OCI-LY7 (cell line): ENCODE measurements around the gene LYSMD4. TPM values are rescaled to one million over a fixed set of nuclear protein-coding genes. Genes with fewer than 3 reads are reported as not detected.

ENCODE experiments used
- BruUV-seq: library from RNA; stranded (reverse); fragments of 400-500 nt; replicated peaks from 2 replicates; lab custom pipeline; 2021; lab: Mats Ljungman, UMichigan
- CTCF ChIA-PET: fragments of 300-600 bp; sonication (Branson Sonifier 250); formaldehyde crosslinking; loops from one replicate; lab custom pipeline; 2022; ENCODE audit warnings: antibody characterized with exemption; ENCODE audit not compliant: unreplicated experiment; lab: Charles Lee
- POLR2A ChIA-PET: fragments of 300-600 bp; sonication (Branson Sonifier 250); formaldehyde crosslinking; loops from one replicate; lab custom pipeline; 2022; ENCODE audit warnings: antibody characterized with exemption; lab: Charles Lee
- DNase-seq: peaks from one replicate; pipeline ENCODE4 v3.0.0-alpha.2; 2015; ENCODE audit warnings: low spot score
- H2AFZ ChIP-seq: fragments of 200-600 bp; sonication (generic), shearing (Covaris generic); 2 replicates; pipeline ENCODE4 v1.6.1; 2014; ENCODE audit warnings: mild to moderate bottlenecking, antibody characterized with exemption, low read length, moderate library complexity
- H3K27ac ChIP-seq: fragments of 200-600 bp; sonication (generic); 2 replicates; pipeline ENCODE4 v1.5.1; 2014; ENCODE audit warnings: mixed run types, low read depth, mild to moderate bottlenecking, moderate library complexity, low read length, inconsistent platforms; ENCODE audit not compliant: poor library complexity, severe bottlenecking
- H3K36me3 ChIP-seq: fragments of 200-600 bp; sonication (generic); 2 replicates; pipeline ENCODE4 v1.6.1; 2014; ENCODE audit warnings: mild to moderate bottlenecking, antibody characterized with exemption, low read length, moderate library complexity, mixed read lengths; ENCODE audit not compliant: insufficient read depth
- H3K4me1 ChIP-seq: fragments of 200-600 bp; sonication (generic); 2 replicates; pipeline ENCODE4 v1.5.1; 2014; ENCODE audit warnings: mild to moderate bottlenecking, low read length; ENCODE audit not compliant: insufficient read depth, poor library complexity, severe bottlenecking
- H3K4me2 ChIP-seq: fragments of 200-600 bp; sonication (generic); 2 replicates; pipeline ENCODE4 v1.6.1; 2014; ENCODE audit warnings: mild to moderate bottlenecking, low read length
- H3K4me3 ChIP-seq: fragments of 200-600 bp; sonication (generic); 2 replicates; pipeline ENCODE4 v1.5.1; 2014; ENCODE audit warnings: mild to moderate bottlenecking, low read depth, low read length; ENCODE audit not compliant: poor library complexity, severe bottlenecking
- H3K79me2 ChIP-seq: fragments of 200-600 bp; sonication (generic); 2 replicates; pipeline ENCODE4 v1.6.1; 2016; ENCODE audit warnings: low read depth, mild to moderate bottlenecking, low read length, moderate library complexity, mixed read lengths; ENCODE audit not compliant: insufficient read depth
- H3K9me2 ChIP-seq: fragments of 200-600 bp; sonication (generic); 2 replicates; pipeline ENCODE4 v1.6.1; 2016; ENCODE audit warnings: mild to moderate bottlenecking, low read length, mixed read lengths; ENCODE audit not compliant: insufficient read depth
- H3K9me3 ChIP-seq: fragments of 200-600 bp; sonication (generic); 2 replicates; pipeline ENCODE4 v1.6.1; 2014; ENCODE audit warnings: mild to moderate bottlenecking, mixed run types, low read length, mixed read lengths
- H4K20me1 ChIP-seq: fragments of 200-600 bp; sonication (generic); 2 replicates; pipeline ENCODE4 v1.6.1; 2014; ENCODE audit warnings: mild to moderate bottlenecking, antibody characterized with exemption, low read length, moderate library complexity, mixed read lengths; ENCODE audit not compliant: insufficient read depth
- CTCF ChIP-seq: fragments of 200-600 bp; sonication (generic); conservative IDR thresholded peaks from 2 replicates; pipeline ENCODE4 v1.5.1; 2014; ENCODE audit warnings: mild to moderate bottlenecking, antibody characterized with exemption, low read length, moderate library complexity, mixed read lengths
- EZH2phosphoT487 ChIP-seq: fragments of 200-600 bp; sonication (generic); IDR thresholded peaks from 2 replicates; pipeline ENCODE4 v1.6.1; 2018; ENCODE audit warnings: low read depth, borderline replicate concordance, mild to moderate bottlenecking, mixed run types, antibody characterized with exemption, low read length, moderate library complexity, mixed read lengths
- intact Hi-C: fragments of 100-400 bp; cut with micrococcal nuclease; formaldehyde crosslinking; loops from one replicate; pipeline ENCODE4 v1.10.0; 2022; ENCODE audit not compliant: unreplicated experiment
- total RNA-seq, 2 experiments: library from RNA; depleted of rRNA in 1 of 2; stranded (reverse); fragments of >200 nt in 1 of 2; shearing (Covaris generic) in 1 of 2; gene quantifications; 2 replicates each; pipeline ENCODE4 v1.2.3, GENCODE V29; 2014 to 2022

Gene LYSMD4
- total RNA-seq, 2 experiments from 2014 or later = 6.5 to 7.7 TPM

DNA sequence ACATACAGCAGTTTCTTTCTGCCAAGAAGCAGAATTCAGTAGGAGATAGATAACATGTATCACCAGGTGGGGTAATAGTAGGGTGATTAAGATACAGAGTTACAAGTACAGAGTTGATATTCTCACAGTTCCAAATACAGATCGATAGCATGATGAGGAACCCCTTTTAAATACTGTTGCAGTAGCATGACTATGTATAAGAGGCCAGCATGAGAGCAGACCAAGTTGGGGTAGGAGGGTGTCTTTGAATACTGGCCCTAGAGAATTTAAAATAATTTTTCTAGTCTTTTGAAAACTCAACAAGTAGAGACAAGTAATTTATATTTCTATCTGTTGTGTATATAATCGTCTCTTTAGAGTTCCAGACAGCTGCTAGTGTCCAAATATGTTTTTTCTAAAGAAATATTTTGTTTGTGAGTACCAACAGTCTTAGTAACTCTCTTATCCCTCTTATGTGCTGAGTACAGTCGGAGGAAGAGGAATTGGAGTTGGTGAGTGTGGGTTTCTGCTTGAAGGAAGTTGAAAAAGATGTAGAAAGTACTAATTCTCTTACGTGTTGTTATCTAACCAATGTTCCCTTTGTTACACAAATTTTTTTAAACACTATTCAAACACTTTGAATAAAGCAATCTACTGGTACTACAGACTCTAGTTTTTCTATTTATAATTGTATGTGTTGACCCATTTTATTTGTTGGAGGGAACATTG, 30.2 kb downstream of the LYSMD4 start:
- DNase-seq = no peak
- no peaks in the 10 kb centered on the region for H3K9me2 ChIP-seq
- no peak overlapping the region for H3K4me2 ChIP-seq
- H3K36me3 ChIP-seq = no peaks in the 10 kb centered on the region
- POLR2A ChIA-PET = no interaction called here
- H2AFZ ChIP-seq = no peak overlapping the region
- peaks cover 9% of the 10 kb centered on the region for H3K4me1 ChIP-seq
- intact Hi-C loops = loop anchor here (10.0 kb wide), 2 partner anchors 188 to 298 kb away; no protein-coding TSS in a partner anchor
- no peak overlapping the region for H3K27ac ChIP-seq
- H4K20me1 ChIP-seq = no peaks in the 10 kb centered on the region
- H3K79me2 ChIP-seq = no peaks in the 10 kb centered on the region
- no peaks in the 10 kb centered on the region for H3K9me3 ChIP-seq
- H3K4me3 ChIP-seq = no peak overlapping the region
- TF ChIP-seq EZH2phosphoT487 = no peak
- CTCF ChIA-PET = no interaction called here
- BruUV-seq = no TSS peak

GRCh38 chr15:99696096-99696495, 37.1 kb downstream of the LYSMD4 start:
- no peaks in the 10 kb centered on the region for H3K79me2 ChIP-seq
- H3K9me3 ChIP-seq = no peaks in the 10 kb centered on the region
- DNase-seq = no peak
- no peaks in the 10 kb centered on the region for H3K9me2 ChIP-seq
- peaks cover 46% of the 10 kb centered on the region for H3K36me3 ChIP-seq
- no peak overlapping the region for H3K4me3 ChIP-seq
- no peaks in the 10 kb centered on the region for H4K20me1 ChIP-seq
- CTCF ChIA-PET = no interaction called here
- H3K4me1 ChIP-seq = no peaks in the 10 kb centered on the region
- TF ChIP-seq CTCF (no peak), EZH2phosphoT487 (no peak)
- no TSS peak for BruUV-seq
- no peak overlapping the region for H3K4me2 ChIP-seq
- H3K27ac ChIP-seq = no peak overlapping the region
- H2AFZ ChIP-seq = no peak overlapping the region
- intact Hi-C loops = no loop called here
- POLR2A ChIA-PET = interaction anchor here (0.8 kb wide), 1 partner anchor 8 kb away, joined by 3 read pairs; no protein-coding TSS in a partner anchor

DNA sequence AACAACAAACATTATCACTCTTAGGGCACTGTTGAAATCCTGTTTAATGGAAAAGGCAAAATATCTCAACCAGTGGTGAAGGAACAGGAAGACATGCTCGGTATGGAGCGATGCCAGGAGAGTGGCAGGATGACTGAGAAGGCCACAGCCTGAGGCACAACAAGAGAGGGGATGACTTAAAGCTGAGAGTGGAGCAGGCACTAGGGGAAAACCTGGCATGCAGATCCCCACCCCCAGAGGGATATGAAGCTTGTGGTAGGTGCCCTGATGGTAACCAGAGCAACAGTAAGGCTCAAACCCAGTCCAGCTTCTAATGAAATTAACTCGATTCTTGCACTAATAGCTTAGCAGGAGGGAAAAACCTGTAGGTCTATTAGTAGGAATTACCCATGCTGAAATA, 40.4 kb downstream of the LYSMD4 start:
- POLR2A ChIA-PET = no interaction called here
- intact Hi-C loops = no loop called here
- no TSS peak for BruUV-seq

More for the DNA sequence above, 40.4 kb downstream of the LYSMD4 start:
- Histone ChIP-seq H3K9me3 (no peaks in the 10 kb centered on the region), H3K4me1 (no peaks in the 10 kb centered on the region), H3K9me2 (no peaks in the 10 kb centered on the region), H3K4me2 (no peak overlapping the region), H2AFZ (no peak overlapping the region), H3K4me3 (no peak overlapping the region), H3K36me3 (peaks cover 65% of the 10 kb centered on the region), H3K27ac (no peak overlapping the region), H4K20me1 (no peaks in the 10 kb centered on the region), H3K79me2 (no peaks in the 10 kb centered on the region)
- DNase-seq = no peak
- TF ChIP-seq CTCF (no peak), EZH2phosphoT487 (no peak)
- CTCF ChIA-PET = interaction anchor here (1.5 kb wide), 1 partner anchor 9 kb away, joined by 5 read pairs; no protein-coding TSS in a partner anchor
